ENCODE data around the gene HOXA6. TPM values are rescaled to one million over a fixed set of nuclear protein-coding genes. Genes with fewer than 3 reads are reported as not detected.

HOXA6 gene
- total RNA-seq, 1 donor, result not detected

GRCh38 chr7:27113991-27114769 lies 33.4 kb downstream of the HOXA6 start:
- Histone ChIP-seq H3K4me1 (ENCODE audit: insufficient read depth, low read length) (no peaks in the 10 kb centered on the region), H3K9me3 (ENCODE audit: low read depth, low read length) (no peaks in the 10 kb centered on the region), H3K4me3 (ENCODE audit: low read length) (no peak overlapping the region), H3K27me3 (ENCODE audit: insufficient read depth, low read length) (no peaks in the 10 kb centered on the region)

DNA sequence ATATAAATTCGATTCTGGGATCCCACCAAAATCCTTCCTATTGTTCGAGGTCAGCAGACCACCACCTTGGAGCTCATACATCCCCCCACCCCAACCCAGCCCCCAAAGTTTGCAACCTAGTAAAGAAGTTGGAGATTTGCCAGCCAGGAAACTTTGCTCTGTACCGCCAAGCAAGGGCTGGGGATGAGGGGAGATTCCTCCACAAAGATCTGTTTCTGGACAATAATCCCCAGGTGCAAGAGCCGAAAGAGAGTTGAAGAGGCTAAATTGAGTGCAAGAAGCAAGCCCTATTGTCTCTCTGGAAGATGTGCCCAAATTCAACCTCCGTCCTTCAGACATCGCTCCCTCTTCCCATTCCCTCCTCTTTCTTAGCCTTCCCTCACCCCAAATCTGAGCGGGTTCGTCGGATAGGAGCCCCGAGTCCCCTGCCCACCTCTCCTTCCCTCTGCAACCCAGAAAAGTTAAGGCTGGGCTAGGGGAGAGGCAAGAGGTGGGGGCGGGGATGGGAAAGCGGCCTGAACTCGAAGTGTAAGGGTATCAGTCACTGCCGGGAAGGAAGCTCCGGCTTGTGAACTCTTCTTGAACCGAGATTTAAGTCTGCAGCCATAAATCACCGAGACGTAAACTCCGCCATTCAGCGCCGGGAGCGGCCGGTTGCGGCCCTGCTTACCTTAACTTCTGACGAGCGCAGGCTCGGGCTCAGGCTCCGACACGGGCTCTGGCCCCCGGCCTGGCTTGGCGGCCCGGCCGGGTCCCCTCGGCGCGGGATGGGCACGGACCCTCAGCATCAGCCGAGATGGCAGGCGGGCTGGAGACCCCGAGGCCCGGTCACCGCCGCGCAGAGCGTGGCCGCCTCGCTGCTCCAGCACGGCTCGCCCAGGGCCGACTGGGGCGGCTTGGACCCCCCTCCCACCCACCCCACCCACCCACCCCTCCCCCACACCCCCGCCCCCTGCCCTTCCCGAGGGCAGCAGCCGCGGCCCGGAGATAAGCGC lies 34.3 kb downstream of the HOXA6 start:
- H3K4me1 ChIP-seq (ENCODE audit: insufficient read depth, low read length), result no peaks in the 10 kb centered on the region
- H3K4me3 ChIP-seq (ENCODE audit: low read length), result no peak overlapping the region
- H3K9me3 ChIP-seq (ENCODE audit: low read depth, low read length), result no peaks in the 10 kb centered on the region
- H3K27me3 ChIP-seq (ENCODE audit: insufficient read depth, low read length), result no peaks in the 10 kb centered on the region

GRCh38 chr7:27112361-27112760 lies 35.2 kb downstream of the HOXA6 start:
- no peaks in the 10 kb centered on the region for H3K4me1 ChIP-seq (ENCODE audit: insufficient read depth, low read length)
- H3K27me3 ChIP-seq (ENCODE audit: insufficient read depth, low read length), result no peaks in the 10 kb centered on the region
- H3K4me3 ChIP-seq (ENCODE audit: low read length), result no peak overlapping the region
- H3K9me3 ChIP-seq (ENCODE audit: low read depth, low read length), result no peaks in the 10 kb centered on the region

GRCh38 chr7:27111751-27112277 lies 35.8 kb downstream of the HOXA6 start:
- no peak overlapping the region for H3K4me3 ChIP-seq (ENCODE audit: low read length)
- H3K9me3 ChIP-seq (ENCODE audit: low read depth, low read length), result no peaks in the 10 kb centered on the region
- no peaks in the 10 kb centered on the region for H3K27me3 ChIP-seq (ENCODE audit: insufficient read depth, low read length)
- H3K4me1 ChIP-seq (ENCODE audit: insufficient read depth, low read length), result no peaks in the 10 kb centered on the region

- Histone ChIP-seq H3K27me3 (ENCODE audit: insufficient read depth, low read length) (no peaks in the 10 kb centered on the region), H3K4me1 (ENCODE audit: insufficient read depth, low read length) (no peaks in the 10 kb centered on the region), H3K9me3 (ENCODE audit: low read depth, low read length) (no peaks in the 10 kb centered on the region), H3K4me3 (ENCODE audit: low read length) (no peak overlapping the region)
These were observed 36.4 kb downstream of the HOXA6 start for GRCh38 chr7:27111042-27111750.

GRCh38 chr7:27110186-27111031 lies 37.2 kb downstream of the HOXA6 start:
- Histone ChIP-seq H3K27me3 (ENCODE audit: insufficient read depth, low read length) (peaks cover 5% of the 10 kb centered on the region), H3K4me1 (ENCODE audit: insufficient read depth, low read length) (no peaks in the 10 kb centered on the region), H3K4me3 (ENCODE audit: low read length) (no peak overlapping the region), H3K9me3 (ENCODE audit: low read depth, low read length) (no peaks in the 10 kb centered on the region)

GRCh38 chr7:27109466-27110185 lies 37.9 kb downstream of the HOXA6 start:
- Histone ChIP-seq H3K4me3 (ENCODE audit: low read length) (no peak overlapping the region), H3K9me3 (ENCODE audit: low read depth, low read length) (no peaks in the 10 kb centered on the region), H3K27me3 (ENCODE audit: insufficient read depth, low read length) (peaks cover 13% of the 10 kb centered on the region), H3K4me1 (ENCODE audit: insufficient read depth, low read length) (no peaks in the 10 kb centered on the region)

DNA sequence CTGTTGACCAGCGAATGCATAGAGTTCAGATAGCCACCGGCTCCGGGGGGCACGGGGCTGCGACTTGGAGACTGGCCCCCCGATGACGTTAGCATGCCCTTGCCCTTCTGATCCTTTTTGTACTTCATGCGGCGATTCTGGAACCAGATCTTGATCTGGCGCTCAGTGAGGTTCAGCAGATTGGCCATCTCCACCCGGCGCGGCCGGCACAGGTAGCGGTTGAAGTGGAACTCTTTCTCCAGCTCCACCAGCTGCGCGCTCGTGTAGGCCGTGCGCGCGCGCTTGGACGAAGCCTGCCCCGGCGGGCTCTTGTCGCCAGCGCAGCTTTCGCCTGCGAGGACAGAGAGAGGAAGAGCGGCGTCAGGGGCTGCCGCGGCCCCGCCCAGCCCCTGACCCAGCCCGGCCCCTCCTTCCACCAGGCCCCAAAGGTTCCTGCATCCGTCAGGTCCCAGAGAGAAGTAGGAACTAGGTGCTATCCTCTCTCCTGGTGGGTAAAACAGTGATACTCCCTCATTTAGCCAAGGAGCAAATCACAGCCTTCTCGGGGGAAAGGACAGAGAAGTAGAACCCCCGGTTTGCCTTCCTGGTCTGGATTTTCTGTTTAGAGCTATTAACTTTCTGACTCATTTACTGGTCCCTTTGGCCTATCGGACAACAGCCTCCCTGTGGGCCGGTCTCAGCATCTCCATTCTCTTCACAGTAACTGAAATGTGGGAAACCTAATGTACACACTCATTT lies 39.0 kb downstream of the HOXA6 start:
- Histone ChIP-seq H3K27me3 (ENCODE audit: insufficient read depth, low read length) (peaks cover 23% of the 10 kb centered on the region), H3K4me3 (ENCODE audit: low read length) (no peak overlapping the region), H3K9me3 (ENCODE audit: low read depth, low read length) (no peaks in the 10 kb centered on the region), H3K4me1 (ENCODE audit: insufficient read depth, low read length) (no peaks in the 10 kb centered on the region)

- Histone ChIP-seq H3K9me3 (ENCODE audit: low read depth, low read length) (no peaks in the 10 kb centered on the region), H3K27me3 (ENCODE audit: insufficient read depth, low read length) (peaks cover 32% of the 10 kb centered on the region), H3K4me3 (ENCODE audit: low read length) (no peak overlapping the region), H3K4me1 (ENCODE audit: insufficient read depth, low read length) (peaks cover 3% of the 10 kb centered on the region)
These were observed 39.9 kb downstream of the HOXA6 start for GRCh38 chr7:27107391-27108381.

DNA sequence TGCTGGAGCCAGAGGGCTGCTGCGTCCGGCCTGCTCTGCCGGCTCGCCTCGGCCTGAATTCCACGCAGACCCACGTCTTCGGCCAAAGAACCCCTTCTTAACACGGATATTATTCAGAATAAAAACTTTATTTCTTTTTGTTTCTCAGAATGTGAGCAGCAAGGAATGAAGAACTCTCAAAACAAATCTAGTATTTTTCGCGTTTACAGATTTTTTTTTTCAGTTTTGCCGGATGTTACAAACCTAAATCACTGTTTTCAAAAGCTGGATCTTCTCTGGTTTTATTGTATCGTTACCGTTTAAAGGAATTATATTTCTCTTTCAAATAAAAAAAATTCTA lies 40.7 kb downstream of the HOXA6 start:
- peaks cover 38% of the 10 kb centered on the region for H3K27me3 ChIP-seq (ENCODE audit: insufficient read depth, low read length)
- H3K4me1 ChIP-seq (ENCODE audit: insufficient read depth, low read length), result peaks cover 10% of the 10 kb centered on the region

DNA sequence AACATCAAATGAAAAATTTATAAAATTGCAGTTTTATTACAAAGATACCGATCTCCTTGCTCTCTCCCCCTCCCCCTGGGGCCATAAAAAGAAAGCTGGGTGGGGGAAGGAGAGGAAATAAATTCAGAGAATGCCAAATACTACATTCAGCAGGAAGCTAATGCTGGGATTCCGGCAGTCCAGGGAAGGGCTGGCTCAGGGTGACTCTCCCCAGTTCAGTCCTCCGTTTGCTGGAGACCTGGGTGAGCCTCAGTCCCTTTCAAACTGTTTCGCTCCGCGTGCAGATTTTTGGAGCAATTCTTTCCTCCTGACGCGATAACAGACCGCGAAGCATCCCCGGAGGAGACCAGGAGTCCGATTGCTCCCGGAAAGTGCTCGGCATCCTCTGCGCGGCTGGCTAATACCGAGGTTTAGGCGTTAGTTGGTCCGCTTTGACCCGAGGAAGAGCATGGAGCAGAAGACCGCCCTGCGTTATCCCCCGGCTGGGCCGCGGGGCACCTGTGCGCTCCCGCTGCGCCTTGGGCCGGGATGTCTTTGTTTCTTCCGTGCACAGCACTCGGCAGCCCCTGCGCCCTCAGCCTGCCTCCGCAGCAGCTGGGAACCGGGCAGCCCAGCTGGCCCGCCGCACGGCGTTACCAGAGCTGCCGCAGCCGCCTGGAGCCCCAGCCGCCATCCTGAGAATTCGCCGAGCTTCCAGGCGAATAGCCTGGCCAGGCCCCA lies 41.2 kb downstream of the HOXA6 start:
- H3K27me3 ChIP-seq (ENCODE audit: insufficient read depth, low read length), result peaks cover 44% of the 10 kb centered on the region
- no peaks in the 10 kb centered on the region for H3K9me3 ChIP-seq (ENCODE audit: low read depth, low read length)
- peaks cover 15% of the 10 kb centered on the region for H3K4me1 ChIP-seq (ENCODE audit: insufficient read depth, low read length)
- H3K4me3 ChIP-seq (ENCODE audit: low read length), result no peak overlapping the region

More for the DNA sequence above, 40.7 kb downstream of the HOXA6 start:
- no peaks in the 10 kb centered on the region for H3K9me3 ChIP-seq (ENCODE audit: low read depth, low read length)
- H3K4me3 ChIP-seq (ENCODE audit: low read length), result no peak overlapping the region

Measured in mononuclear cell (primary cell).